GM12875 (cell line): ENCODE measurements around the gene FMO2.

ENCODE experiments used
- H3K4me3 ChIP-seq: one replicate; pipeline ENCODE4 v1.5.1; 2011; ENCODE audit warnings: low read depth, low read length, control low read depth
- TF ChIP-seq, protein P1 (sequence below): IDR thresholded peaks from 2 replicates; pipeline ENCODE4 v1.5.1; 2011; ENCODE audit warnings: low read depth, mild to moderate bottlenecking, control low read depth, inconsistent platforms, low read length, moderate library complexity, borderline replicate concordance; ENCODE audit not compliant: insufficient read depth

Gene FMO2

DNA sequence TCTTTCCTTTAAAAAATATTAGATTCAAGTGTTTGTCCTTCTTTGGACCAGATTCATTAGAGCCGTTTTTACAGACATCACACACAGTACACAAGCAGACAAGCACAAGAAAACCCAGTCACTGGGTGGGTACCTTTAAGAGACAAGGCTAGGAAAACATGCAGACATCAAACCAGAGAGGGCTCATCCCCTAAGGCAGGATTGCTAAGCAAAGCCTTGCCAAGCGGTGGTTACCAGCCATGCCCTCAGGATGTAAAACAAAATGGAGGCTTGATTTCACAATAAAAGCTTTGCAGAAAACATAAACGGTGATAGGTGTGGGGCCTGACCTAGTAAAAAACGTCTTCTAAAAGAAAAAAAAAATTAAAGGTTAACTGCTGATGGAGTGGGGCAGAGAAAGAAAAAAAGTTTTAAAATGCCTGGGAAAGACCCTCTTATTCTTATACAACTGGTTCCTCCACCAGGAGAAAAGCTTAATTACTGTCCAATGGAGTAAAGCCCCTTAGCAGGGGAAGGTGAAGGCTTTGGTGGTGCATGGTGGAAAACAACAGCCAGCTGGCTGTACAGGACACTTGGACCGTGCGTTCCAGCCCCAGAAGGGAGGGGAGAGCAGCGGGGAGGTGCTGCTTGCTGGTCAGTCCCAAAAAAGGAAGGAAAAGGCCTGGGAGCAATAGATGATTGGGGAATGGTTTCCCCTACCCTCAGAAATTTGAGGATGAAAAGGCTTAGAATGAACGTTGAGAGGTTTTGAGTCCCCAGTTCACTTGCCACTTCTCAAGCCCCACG, 32.8 kb downstream of the FMO2 start:
- TF ChIP-seq, protein P1, sequence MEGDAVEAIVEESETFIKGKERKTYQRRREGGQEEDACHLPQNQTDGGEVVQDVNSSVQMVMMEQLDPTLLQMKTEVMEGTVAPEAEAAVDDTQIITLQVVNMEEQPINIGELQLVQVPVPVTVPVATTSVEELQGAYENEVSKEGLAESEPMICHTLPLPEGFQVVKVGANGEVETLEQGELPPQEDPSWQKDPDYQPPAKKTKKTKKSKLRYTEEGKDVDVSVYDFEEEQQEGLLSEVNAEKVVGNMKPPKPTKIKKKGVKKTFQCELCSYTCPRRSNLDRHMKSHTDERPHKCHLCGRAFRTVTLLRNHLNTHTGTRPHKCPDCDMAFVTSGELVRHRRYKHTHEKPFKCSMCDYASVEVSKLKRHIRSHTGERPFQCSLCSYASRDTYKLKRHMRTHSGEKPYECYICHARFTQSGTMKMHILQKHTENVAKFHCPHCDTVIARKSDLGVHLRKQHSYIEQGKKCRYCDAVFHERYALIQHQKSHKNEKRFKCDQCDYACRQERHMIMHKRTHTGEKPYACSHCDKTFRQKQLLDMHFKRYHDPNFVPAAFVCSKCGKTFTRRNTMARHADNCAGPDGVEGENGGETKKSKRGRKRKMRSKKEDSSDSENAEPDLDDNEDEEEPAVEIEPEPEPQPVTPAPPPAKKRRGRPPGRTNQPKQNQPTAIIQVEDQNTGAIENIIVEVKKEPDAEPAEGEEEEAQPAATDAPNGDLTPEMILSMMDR: no peak
- no peak overlapping the region for H3K4me3 ChIP-seq

DNA sequence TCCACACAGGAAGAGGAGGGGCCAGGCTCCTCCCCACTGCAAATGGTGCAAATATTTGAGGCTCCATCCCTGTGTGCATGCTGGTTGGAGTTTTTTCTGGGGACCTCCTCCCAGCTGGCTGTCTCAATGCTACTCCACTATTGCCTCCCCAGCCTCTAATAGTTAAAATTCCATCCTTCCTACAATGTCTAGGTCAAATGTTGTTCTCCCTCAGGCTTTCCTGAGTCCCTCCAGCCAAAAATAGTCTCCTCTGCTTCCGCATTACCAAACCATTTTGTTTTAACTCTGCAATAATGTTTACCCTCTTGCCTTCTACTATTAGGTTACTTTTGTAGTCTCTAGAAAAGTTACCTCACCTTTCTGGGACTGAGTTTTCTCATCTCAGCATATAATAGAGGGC, 33.6 kb downstream of the FMO2 start:
- H3K4me3 ChIP-seq: no peak overlapping the region
- TF ChIP-seq, protein P1: no peak

- no peak overlapping the region for H3K4me3 ChIP-seq
- TF ChIP-seq, protein P1: no peak
Measured at GRCh38 chr1:171219346-171220080, 34.4 kb downstream of the FMO2 start.

DNA sequence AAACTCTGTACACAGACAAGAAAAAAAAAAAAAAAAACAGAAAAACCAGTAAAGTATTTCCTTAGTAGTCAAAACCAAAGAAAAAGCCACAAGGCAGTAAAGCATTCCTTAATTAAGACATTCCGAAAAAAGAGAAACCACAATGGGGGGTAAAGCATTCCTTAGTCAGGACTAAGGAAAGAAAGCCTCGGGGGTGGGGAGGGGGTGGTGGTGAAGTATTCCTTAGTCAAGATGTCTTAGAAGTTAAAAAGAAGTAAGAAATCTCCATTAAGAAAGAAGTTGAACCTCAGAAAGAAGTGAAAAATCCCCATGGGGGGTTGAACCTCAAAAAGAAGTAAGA, 35.0 kb downstream of the FMO2 start:
- TF ChIP-seq, protein P1: no peak
- no peak overlapping the region for H3K4me3 ChIP-seq

GRCh38 chr1:171220581-171221054, 35.5 kb downstream of the FMO2 start:
- H3K4me3 ChIP-seq: no peak overlapping the region
- TF ChIP-seq, protein P1: no peak

DNA sequence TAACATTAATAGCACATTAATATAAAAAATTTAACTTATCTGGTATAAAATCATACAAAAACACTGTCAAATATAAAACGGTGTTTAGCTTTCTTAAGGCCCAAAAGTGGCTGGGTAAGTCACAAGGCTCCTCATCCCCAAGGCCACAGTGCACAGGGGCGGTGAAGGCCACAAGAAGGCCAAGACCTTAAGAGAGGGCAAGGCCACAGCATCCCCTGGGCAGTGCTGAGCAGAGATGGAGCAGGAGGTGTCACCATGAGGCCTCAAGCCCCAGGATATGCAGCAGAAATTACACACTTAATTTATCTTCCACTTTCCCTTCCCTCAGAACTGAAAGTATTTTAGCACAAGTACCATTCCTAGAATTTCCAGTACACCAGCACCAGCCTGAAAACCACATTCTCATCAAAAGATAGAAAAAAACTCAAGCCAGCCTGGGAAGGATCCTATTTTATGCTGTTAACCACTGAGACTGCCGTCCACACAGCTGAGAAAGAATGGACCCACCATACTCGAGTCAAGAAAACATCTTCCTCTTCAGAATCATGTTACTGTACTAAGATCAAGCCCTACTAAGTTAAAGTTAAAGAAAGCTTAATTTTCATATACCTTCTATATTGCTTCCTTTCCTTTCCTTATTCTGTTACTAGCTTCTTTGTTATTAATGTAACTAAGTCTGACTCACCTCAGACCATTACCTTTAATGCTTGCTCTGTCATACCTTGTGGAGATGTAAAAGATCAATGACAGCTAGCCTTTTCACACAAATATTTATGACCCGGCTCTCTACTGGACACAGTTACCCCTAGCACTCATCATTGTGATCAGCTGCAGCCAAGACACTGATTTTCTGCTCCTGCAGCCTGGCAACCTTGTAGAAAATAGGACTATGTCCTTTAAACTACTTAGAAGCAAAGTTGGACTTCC, 36.8 kb downstream of the FMO2 start:
- no peak overlapping the region for H3K4me3 ChIP-seq
- TF ChIP-seq, protein P1: no peak
